HG02798 (cell line): ENCODE measurements around the gene CTIF.

ENCODE experiments used
- ATAC-seq: cut with Tn5 transposase; IDR thresholded peaks from one replicate; pipeline ENCODE4 v1.9.1; 2021; ENCODE audit warnings: mild to moderate bottlenecking; ENCODE audit not compliant: unreplicated experiment, poor library complexity

Gene CTIF

GRCh38 chr18:48886520-48887293, 347.9 kb downstream of the CTIF start:
- no peak for ATAC-seq

- no peak for ATAC-seq
Measured at GRCh38 chr18:48887294-48887904, 348.6 kb downstream of the CTIF start.

DNA sequence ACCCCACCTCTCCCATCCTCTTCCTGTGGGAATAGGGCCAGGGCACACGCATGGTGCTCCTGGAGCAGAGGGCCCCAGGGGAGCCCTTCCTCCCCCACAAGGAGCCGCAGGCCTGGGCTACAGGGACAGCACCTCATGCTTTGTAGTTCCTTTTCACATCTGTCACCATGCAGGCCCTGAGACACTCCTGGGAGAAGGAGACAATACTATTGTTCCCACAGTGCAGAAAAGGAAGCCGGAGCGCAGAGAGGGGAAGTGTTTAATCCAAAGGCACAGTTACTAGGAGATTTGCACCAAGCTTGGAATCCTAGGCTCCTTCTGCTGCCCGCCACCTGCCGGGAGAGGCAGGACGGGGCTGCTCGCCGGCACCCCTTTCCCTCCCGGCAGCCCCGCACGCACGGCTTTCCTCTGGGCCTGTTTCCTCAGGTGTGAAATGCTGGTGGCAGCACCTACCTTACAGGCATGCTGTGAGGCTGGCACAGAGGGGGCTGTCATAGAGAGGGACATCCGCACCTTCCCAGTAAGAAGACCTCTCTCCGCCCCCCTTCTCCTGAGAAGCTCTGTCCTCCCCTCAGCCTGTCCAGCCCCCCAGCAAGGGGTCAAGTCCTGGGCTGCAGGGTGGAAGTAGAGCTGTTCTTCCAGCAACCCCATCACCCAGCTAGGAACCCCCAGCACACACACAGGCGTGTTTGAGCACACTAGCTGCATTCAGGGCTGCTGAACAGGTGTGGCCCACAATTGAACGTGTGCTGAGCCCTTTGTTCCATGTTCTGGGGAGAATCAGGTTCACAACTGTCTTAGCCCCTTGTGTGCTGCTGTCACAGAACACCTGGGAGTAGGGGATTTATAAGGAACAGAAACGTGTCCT, 349.3 kb downstream of the CTIF start:
- ATAC-seq = no peak

DNA sequence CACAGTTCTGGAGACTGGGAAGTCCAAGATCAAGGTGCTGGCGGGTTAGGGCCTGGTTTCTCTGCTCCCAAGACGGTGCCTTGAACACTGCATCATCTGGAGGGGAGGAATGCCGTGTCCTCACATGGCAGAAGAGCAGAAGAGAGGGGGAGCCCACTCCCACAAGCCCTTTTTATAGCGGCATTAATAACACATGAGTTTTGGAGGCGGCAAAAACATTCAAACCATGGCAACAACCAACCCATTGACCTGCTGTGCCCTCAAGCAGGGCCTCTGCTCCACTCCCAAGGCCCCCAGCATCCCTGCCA, 349.9 kb downstream of the CTIF start:
- no peak for ATAC-seq

DNA sequence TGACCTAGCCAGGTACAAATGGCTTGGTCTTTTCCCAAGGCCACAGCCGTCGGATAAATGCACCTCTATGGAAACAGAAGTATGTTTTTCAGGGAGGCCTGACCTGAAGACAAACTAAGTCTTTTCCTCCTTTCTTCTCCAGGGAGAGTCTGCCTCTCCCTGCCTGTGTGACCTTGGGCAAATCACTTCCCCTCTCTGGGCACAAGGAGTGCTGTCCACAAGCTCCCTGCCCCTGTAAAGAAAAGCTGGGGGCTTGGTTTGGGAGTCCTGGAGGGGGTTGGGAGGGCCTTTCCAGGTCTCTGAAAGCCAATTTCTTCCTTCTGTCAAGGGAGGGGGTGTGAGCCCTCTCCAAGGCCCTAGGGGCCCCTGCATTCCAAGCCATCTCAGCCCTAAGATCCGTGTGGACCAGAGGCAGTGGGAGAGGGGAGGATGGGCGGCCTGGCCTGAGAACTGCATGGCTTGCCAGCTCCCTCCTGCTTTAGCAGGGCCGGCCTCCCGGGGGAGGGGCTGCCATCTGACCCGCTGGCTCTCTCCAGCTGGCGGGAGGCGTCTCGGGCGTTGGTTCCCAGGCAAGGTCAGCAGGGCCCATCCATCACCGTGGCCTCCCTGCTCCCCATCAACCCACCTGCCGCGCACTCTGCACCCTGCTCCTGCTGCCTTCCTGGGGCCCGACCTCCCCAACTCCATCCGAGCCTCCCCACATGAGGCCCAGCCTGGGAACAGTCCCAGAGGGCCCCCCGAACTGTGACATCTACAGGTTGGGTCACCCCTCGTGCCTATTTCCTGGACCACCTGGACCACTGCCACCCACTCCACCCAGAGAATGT, 350.5 kb downstream of the CTIF start:
- ATAC-seq = no peak

GRCh38 chr18:48889981-48890762, 351.3 kb downstream of the CTIF start:
- no peak for ATAC-seq

GRCh38 chr18:48891721-48892120, 352.9 kb downstream of the CTIF start:
- ATAC-seq = no peak

DNA sequence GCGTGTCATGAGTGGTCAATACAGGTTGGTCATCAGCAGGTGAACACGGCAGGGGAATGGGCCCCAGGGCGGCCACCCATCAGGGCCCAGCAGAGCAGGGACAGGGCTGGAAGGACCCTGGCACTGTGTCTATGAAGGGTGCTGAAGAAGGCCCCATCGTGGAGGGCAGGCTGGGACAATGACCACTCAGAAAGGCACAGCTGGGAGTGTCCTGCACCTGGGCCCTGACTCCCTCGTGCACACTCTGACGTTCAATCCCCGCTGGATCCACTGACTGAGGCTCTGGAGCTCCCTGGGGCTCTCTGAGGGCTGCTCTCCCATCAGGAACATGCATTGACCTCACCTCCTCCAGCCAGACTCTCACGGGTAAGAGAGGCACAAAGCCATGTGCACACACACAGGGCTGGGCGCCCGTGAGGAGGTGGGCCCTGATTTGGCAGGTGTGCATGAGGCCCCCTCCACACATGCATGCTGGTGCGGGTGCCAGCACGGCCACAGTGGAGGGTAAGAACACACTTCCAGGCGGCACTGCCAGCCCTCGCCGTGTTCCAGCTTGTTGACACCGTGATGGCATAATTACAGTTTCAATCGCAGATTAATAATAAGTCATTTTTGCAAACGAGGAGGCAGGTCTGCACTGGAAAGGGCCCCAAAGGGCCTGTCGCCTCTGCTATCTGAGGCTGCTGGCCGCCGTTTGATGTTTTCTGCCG, 353.5 kb downstream of the CTIF start:
- no peak for ATAC-seq

DNA sequence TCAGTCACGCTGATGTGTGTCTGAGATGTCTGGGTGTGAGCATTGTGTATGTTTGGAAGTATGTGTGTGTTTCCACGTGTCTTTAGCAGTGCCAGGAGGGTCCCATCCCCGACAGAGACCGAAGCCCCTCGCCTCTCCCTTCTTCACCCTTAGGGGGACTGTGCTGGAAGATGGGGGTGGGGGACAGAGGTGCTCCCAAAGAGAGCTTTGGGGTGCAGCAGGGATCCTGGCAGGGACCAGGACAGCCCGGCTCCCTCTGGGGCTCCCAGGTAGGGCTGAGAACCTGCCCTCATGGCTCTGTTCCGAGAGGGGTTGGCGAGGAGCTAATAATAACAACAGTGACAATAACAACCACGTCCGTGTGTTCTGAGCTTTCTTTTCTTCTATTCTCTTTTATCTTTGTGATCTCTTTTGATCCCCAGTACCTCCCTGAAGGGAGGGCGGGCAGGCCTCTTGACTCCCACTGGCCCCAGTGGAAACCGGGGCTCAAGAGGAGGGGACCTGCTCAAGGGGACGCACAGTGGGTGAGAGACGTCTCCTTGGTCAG, 354.3 kb downstream of the CTIF start:
- ATAC-seq = no peak

- ATAC-seq = no peak
Measured at GRCh38 chr18:48893608-48894600, 355.1 kb downstream of the CTIF start.

DNA sequence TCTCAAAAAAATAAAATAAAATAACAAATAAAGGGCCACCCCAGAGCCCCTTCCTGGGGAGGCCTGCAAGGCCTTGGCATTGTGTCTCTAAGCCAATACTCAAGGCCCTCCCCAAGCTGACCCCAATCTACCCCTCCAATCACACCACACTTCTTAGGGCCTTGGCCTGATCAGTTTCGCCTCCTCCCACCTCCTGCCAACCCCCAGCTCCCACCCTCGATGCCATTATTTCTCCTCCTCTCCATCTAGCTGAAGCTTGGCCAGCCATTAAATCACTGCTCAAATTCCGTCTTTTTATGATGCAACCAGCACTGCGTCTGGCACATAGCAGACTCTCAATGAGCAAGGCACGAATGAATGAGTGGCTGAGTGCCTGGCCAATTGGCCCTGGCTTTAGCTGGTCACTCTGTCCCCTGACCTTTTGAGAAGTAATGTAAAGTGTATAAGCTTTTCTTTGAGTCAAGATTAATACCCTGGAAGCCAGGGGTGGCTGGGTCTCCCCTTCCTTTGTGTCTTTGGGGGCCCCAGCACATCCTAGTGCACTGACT, 356.0 kb downstream of the CTIF start:
- ATAC-seq = no peak

GRCh38 chr18:48896326-48896874, 357.6 kb downstream of the CTIF start:
- ATAC-seq = no peak

DNA sequence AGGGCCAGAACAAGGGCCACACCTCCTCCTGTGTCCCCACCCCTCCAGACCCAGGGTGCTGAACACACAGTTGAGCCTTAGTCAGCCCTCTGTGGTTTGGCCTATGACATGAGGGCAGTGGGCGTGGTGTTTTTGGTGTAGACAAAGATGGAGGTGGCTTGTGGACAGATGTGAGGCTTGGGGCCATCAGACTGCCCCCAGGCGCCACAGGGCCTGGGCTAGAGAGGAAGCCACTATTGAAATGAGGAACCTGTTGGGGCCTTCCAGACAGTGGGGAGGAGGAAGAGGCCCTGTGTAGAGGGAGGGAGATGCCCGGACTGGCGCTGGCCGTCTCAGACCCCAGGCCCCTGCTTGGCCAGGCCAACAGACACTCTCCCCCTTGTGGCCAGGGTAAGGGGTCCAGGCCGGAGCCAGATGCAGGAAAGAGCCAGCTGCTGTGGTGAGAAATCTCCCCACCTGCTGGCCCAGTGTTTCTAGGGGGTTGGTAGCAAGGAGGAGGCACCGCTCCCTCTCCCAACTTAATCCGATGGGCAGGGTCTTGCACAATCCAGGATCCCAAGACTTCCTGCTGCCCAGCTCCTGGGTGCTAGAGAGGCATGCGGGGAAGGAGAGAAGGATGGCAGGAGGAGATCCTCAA, 358.2 kb downstream of the CTIF start:
- ATAC-seq = peak; percentile 52

- ATAC-seq = no peak
Measured at GRCh38 chr18:48897531-48897930, 358.7 kb downstream of the CTIF start.

DNA sequence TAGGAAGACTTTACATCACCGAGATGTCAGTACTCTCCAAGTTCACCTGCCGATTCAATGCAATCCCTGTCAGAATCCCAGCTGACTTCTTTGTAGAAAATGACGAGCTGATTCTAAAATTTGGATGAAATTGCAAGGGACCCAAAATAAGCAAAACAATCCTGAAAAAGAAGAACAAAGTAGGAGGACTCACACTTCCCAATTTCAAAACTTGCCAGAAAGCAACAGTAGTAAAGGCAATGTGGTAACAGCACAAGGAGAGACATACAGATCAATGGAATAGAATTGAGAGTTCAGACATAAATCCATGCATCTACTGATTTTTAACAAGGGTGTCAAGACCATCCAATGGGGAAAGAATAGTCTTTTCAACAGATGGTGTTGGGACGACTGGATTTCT, 359.7 kb downstream of the CTIF start:
- no peak for ATAC-seq

DNA sequence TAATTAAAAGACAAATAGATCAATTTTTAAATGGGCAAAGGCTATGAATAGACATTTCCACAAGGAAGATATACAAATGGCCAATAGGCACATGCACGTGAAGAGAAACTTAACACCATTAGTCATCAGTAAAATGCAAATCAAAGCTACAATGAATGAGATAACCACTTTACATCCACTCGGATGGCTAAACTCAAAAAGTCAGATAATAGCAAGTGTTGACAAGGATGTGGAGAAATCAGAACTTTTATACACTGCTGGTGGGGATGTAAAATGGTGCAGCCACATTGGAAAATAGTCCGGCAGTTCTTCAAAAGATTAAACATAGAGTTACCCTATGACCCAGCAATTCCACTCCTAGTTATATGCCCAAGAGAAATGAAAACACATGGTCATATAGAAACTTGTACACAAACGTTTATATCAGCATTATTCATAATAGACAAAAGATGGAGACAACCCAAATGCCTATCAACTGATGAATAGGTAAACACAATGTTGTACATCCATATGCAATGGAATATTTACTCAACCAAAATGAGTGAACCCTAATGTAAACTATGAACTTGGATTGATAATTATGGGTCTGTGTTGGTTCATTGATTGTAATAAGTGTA, 360.8 kb downstream of the CTIF start:
- ATAC-seq = no peak
